AG09309 (cell line): ENCODE data around the gene ZNF430.
A peak's percentile ranks its signal among the peaks of the same experiment; 100 is the strongest.

ENCODE experiments used
- DNase-seq: peaks from one replicate; pipeline ENCODE4 v3.0.0-alpha.2; 2010; ENCODE audit warnings: low read depth
- H3K4me3 ChIP-seq: 2 replicates; pipeline ENCODE4 v1.5.1; 2011; ENCODE audit warnings: mild to moderate bottlenecking, low read depth, low read length, moderate library complexity; ENCODE audit not compliant: control insufficient read depth
- TF ChIP-seq, protein P1 (sequence below): IDR thresholded peaks from 2 replicates; pipeline ENCODE4 v1.5.1; 2011; ENCODE audit warnings: mild to moderate bottlenecking, low read depth, low read length, inconsistent platforms; ENCODE audit not compliant: insufficient read depth, control insufficient read depth; ENCODE audit errors: missing control alignments

The ZNF430 gene

DNA sequence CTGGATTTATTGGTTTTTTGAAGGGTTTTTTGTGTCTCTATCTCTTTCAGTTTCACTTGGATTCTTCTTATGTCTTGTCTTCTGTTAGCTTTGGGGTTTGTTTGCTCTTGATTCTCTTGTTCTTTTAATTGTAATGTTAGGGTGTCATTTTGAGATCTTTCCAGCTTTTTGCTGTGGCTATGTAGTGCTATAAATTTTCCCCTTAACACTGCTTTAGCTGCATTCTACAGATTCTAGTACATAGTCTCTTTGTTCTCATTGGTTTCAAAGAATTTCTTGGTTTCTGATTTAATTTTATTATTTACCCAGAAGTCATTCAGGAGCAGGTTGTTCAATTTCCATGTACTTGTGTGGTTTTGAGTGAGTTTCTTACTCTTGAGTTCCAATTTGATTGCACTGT, 24.6 kb downstream of the ZNF430 start:
- DNase-seq: no peak
- TF ChIP-seq, protein P1, sequence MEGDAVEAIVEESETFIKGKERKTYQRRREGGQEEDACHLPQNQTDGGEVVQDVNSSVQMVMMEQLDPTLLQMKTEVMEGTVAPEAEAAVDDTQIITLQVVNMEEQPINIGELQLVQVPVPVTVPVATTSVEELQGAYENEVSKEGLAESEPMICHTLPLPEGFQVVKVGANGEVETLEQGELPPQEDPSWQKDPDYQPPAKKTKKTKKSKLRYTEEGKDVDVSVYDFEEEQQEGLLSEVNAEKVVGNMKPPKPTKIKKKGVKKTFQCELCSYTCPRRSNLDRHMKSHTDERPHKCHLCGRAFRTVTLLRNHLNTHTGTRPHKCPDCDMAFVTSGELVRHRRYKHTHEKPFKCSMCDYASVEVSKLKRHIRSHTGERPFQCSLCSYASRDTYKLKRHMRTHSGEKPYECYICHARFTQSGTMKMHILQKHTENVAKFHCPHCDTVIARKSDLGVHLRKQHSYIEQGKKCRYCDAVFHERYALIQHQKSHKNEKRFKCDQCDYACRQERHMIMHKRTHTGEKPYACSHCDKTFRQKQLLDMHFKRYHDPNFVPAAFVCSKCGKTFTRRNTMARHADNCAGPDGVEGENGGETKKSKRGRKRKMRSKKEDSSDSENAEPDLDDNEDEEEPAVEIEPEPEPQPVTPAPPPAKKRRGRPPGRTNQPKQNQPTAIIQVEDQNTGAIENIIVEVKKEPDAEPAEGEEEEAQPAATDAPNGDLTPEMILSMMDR: no peak
- H3K4me3 ChIP-seq: no peak overlapping the region

DNA sequence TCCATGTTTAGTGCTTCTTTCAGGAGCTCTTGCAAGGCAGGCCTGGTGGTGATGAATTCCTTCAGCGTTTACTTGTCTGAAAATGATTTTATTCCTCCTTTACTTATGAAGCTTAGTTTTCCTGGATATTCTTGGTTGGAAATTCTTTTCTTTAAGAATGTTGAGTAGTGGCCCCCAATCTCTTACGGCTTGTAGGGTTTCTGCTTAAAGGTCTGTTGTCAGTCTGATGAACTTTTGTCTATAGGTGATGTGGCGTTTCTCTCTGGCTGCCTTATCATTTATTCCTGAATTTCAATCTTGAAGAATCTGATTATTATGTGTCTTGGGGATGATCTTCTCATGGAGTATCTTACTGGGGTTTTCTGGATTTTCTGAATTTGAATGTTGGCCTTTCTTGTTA, 26.0 kb downstream of the ZNF430 start:
- DNase-seq: no peak
- TF ChIP-seq, protein P1: no peak

DNA sequence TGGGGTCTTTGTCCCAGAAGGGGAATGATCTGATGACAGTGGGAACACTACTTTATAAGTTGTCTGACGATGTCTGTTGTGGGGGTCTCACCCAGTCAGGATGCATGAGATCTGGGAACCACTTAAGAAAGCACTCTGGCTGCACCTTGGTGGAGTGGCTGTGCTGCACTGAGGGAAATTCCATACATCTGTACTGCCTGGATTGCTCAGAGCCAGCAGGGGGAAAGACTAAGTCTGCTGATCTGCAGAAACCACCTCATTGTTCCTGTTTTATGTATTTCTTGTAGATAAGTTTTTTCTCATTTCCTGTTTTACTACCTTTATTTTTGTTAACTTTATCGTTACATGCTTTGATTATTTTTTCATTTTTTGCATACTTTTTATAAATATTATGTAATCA, 27.3 kb downstream of the ZNF430 start:
- no peak for DNase-seq
- TF ChIP-seq, protein P1: no peak
- no peak overlapping the region for H3K4me3 ChIP-seq

More for the DNA sequence above, 26.0 kb downstream of the ZNF430 start:
- no peak overlapping the region for H3K4me3 ChIP-seq

DNA sequence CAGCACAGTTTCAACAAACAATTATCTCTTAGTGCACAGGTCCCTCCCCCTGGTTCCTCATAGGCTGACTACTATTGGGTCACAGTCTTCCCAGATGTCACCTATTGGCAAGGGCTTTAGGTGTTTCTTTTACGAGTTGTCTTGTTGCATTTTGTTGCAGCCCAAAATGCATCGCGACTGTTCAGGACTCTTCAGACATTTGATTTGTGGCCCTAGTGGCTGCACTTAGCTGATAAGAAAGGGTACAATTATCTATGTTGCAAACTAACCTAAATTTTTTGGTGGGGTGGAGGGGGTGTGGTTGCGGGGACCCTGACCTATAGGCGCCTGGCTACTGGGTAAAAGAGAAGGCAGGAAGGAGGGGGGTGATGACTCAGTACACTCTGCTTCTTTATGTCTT, 32.4 kb downstream of the ZNF430 start:
- DNase-seq: no peak
- TF ChIP-seq, protein P1: no peak

DNA sequence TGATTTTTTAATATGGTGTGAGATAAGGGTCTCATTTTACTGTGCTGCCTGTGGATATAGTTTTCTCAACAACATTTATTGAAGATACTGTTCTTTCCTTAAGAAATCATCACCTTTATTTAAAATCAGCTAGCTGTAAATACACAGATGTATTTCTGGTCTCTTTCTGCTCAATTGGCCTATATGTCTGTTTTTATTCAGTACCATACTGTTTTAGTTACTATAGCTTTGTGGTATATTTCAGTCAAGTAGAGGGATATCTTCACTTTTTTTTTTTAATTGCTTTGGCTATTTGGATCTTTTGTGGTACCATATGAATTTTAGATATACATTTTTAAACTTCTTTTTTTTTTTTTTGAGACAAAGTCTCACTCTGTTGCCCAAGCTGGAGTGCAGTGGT, 44.9 kb downstream of the ZNF430 start:
- TF ChIP-seq, protein P1: no peak
- no peak for DNase-seq
- no peak overlapping the region for H3K4me3 ChIP-seq

More for the DNA sequence above, 32.4 kb downstream of the ZNF430 start:
- H3K4me3 ChIP-seq: no peak overlapping the region

DNA sequence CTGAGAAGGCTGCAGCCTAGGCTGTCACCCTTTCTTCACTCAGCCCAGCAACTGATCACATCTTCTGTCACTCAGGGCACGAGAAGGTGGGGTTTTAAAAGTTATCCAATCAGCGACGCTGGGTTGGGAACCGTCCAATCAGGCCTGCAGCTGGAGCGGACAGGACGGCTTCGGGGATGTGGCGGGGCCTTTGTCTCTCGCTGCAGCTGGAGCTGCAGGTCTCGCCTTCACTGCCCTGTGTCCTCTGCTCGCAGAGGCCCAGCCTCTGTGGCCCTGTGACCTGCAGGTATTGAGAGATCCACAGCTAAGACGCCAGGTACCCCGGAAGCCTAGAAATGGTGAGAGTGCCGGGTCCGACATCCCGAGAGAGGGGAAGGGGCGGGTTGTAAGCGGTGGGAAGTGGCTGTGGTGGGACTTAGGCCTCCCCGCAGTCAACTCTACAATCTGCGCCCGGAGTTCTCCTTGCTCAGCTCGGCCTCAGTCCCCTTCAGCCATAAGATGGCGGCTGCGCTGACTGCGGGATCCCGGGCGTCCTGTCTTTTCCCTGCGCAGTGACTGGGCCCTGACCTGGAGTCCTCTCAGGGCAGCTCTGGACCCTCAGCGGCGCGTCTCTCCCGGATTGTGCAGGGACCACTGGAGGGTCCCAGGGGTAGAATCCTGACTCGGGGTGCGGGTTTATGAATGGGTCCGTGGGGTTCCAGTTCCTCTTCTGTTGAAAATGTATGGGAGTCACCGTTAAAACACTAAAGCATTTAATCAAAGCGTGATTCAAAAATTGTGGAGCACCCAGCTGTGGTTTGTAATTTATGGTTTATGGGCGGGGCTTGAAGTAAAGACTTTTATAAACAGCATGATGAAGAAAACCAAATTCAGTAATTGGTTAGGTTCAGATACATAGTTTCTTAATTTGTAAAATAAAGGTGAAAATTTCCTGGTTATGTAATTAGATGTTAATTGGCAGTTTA, 61.8 kb downstream of the ZNF430 start, which contains the start of gene ZNF714:
TSS of gene ZNF714 (plus strand) at position 193 of the 965 bp plus-strand sequence. CDS start 16,066 bp downstream, outside the sequence.
- TF ChIP-seq, protein P1: no peak
- peak; percentile 40 for DNase-seq
- H3K4me3 ChIP-seq: peak within 1 kb of the TSS; percentile 58

DNA sequence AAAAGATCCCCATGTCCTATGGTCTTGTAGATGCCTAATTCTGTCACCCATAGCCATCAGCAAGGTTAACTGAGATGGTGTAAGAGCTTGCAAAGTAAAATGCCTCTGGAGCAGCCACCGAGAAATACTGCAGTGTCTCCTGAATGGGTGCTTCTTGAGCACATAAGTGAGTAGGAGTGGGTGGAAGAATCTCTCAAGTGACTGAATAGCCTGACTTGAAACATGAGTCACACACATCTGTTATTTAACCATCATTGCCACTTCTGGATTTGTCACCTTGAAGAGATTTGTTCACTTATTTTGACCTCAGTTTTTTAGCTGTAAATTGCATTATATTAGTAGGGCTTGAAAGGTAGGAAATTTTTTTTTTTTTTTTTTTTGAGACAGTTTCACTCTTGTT, 63.9 kb downstream of the ZNF430 start:
- TF ChIP-seq, protein P1: no peak
- no peak overlapping the region for H3K4me3 ChIP-seq
- DNase-seq: peak; percentile 16
